D341Med (cell line): ENCODE data around the gene CKLF.
"Not testable (repeated sequence)": the region's sequence is repeated elsewhere in the genome, so short reads cannot be mapped to it uniquely, and the experiment has no call there.

Experiments
- DNase-seq: peaks from one replicate; pipeline ENCODE4 v3.0.0; 2012; ENCODE audit warnings: low spot score

The CKLF gene

GRCh38 chr16:66569827-66570405, 17.5 kb downstream of the CKLF start:
- no peak for DNase-seq

GRCh38 chr16:66572356-66572755, 20.0 kb downstream of the CKLF start:
- no peak for DNase-seq

- no peak for DNase-seq
Measured at GRCh38 chr16:66574081-66574480, 21.7 kb downstream of the CKLF start.

GRCh38 chr16:66574531-66574930, 22.2 kb downstream of the CKLF start:
- no peak for DNase-seq

GRCh38 chr16:66575060-66575459, 22.7 kb downstream of the CKLF start:
- DNase-seq = no peak

GRCh38 chr16:66576296-66576695, 23.9 kb downstream of the CKLF start:
- DNase-seq = no peak

- no peak for DNase-seq
Measured at GRCh38 chr16:66578651-66579531, 26.5 kb downstream of the CKLF start, which contains the start of gene CMTM2. CMTM2 (plus strand) TSS chr16:66579463; CDS start chr16:66579608, 145 bp downstream.

GRCh38 chr16:66580605-66581209, 28.3 kb downstream of the CKLF start:
- no peak for DNase-seq

GRCh38 chr16:66581246-66581952, 29.0 kb downstream of the CKLF start:
- no peak for DNase-seq

GRCh38 chr16:66585481-66586239, 33.3 kb downstream of the CKLF start:
- DNase-seq = no peak

- DNase-seq = no peak
Measured at GRCh38 chr16:66587881-66588600, 35.7 kb downstream of the CKLF start.

GRCh38 chr16:66588981-66589713, 36.8 kb downstream of the CKLF start:
- no peak for DNase-seq

GRCh38 chr16:66590322-66590721, 37.9 kb downstream of the CKLF start:
- no peak for DNase-seq

- DNase-seq = no peak
Measured at GRCh38 chr16:66591018-66591417, 38.6 kb downstream of the CKLF start.

- no peak for DNase-seq
Measured at GRCh38 chr16:66592241-66592640, 39.9 kb downstream of the CKLF start.

- DNase-seq = no peak
Measured at GRCh38 chr16:66592814-66593213, 40.4 kb downstream of the CKLF start.

- no peak for DNase-seq
Measured at GRCh38 chr16:66594739-66595138, 42.4 kb downstream of the CKLF start.

GRCh38 chr16:66596559-66596958, 44.2 kb downstream of the CKLF start:
- DNase-seq = not testable (repeated sequence)

GRCh38 chr16:66596986-66597848, 44.8 kb downstream of the CKLF start:
- DNase-seq = no peak
